Adrenal gland (tissue), 12 donors: ENCODE measurements around the gene CDC6. TPM values are rescaled to one million over a fixed set of nuclear protein-coding genes. Genes with fewer than 3 reads are reported as not detected.
A peak's percentile ranks its signal among the peaks of the same experiment; 100 is the strongest.

ENCODE experiments used
- DNase-seq, 7 donors: peaks; one replicate each; pipeline ENCODE4 v3.0.0-alpha.2; 2019 to 2020
- H3K27ac ChIP-seq, 5 donors: fragments of 200-600 bp; sonication (generic) in 4 of 5; 1 replicate in 3 of 5; 2 replicates in 2 of 5; pipeline versions ENCODE4 v1.5.1 to v1.8.0; 2016 to 2020; ENCODE audit warnings: mild to moderate bottlenecking in 1 of 5
- H3K27me3 ChIP-seq: fragments of 200-600 bp; 2 replicates; pipeline ENCODE4 v1.8.0; 2021
- H3K36me3 ChIP-seq, 2 donors: fragments of 200-600 bp; replicated peaks in 1 of 2; 1 replicate in 1 of 2; 2 replicates in 1 of 2; pipeline versions ENCODE4 v1.5.1 to v1.8.0; 2018 to 2022
- H3K4me1 ChIP-seq, 2 donors: fragments of 200-600 bp; replicated peaks in 1 of 2; 1 replicate in 1 of 2; 2 replicates in 1 of 2; pipeline versions ENCODE4 v1.5.1 to v1.8.0; 2018 to 2021
- H3K4me3 ChIP-seq, 4 donors: fragments of 200-600 bp; sonication (generic) in 3 of 4; one replicate each; pipeline ENCODE4 v1.5.1; 2016 to 2018
- H3K9me3 ChIP-seq, 3 donors: fragments of 200-600 bp; sonication (generic) in 1 of 3; replicated peaks in 1 of 3; 1 replicate in 2 of 3; 2 replicates in 1 of 3; pipeline versions ENCODE4 v1.5.1 to v1.8.0; 2016 to 2021
- CTCF ChIP-seq, 6 experiments: fragments of 450-650 bp in 4 of 6; fragments of 200-600 bp in 2 of 6; sonication (generic) in 1 of 6; IDR thresholded peaks; 1 replicate in 5 of 6; 2 replicates in 1 of 6; pipeline versions ENCODE4 v1.5.1 to v1.8.0; 2016 to 2021; ENCODE audit warnings: antibody characterized with exemption in 6 of 6, mild to moderate bottlenecking in 2 of 6, moderate library complexity in 1 of 6
- POLR2A ChIP-seq, 2 donors: fragments of 450-650 bp; IDR thresholded peaks; one replicate each; pipeline ENCODE4 v1.6.1; 2017; ENCODE audit warnings: antibody characterized with exemption in 2 of 2, mild to moderate bottlenecking in 2 of 2, moderate library complexity in 1 of 2
- WGBS, 4 donors: extraction: QIAGEN DNeasy Blood & Tissue Kit in 2 of 4; methylation state at CpG; one replicate each; pipeline versions ENCODE4 v1.1.5 to v1.1.7; 2013 to 2017; 5-methylcytosine and 5-hydroxymethylcytosine counted together
- intact Hi-C, 2 donors: fragments of 100-400 bp; cut with DNase I; formaldehyde crosslinking; loops; one replicate each; pipeline versions ENCODE4 v1.14.1 to v1.15.0; 2022 to 2023
- polyA plus RNA-seq, 3 donors: library from polyadenylated mRNA; stranded (reverse); fragments of 200-250 nt in 2 of 3; fragments of 350-450 nt in 1 of 3; fragmentation: Illumina TruSeq in 1 of 3; extraction: RNeasy Lipid Tissue Mini Kit (QIAGEN cat#74804) in 1 of 3; gene quantifications; one replicate each; pipeline ENCODE4 v1.2.3, GENCODE V29; 2013 to 2014
- total RNA-seq, 9 donors: library from RNA; depleted of rRNA in 4 of 9; stranded (reverse); fragments of >200 nt in 4 of 9; fragments of 120-200 nt in 1 of 9; fragmentation: NEBNext Ultra II Directional in 1 of 9; extraction: Animal tissue kit (Norgen Biotek cat#: 25700) in 1 of 9; gene quantifications; one replicate each; pipeline versions ENCODE4 v1.1.0 to v1.2.4, GENCODE V29; 2013 to 2023
- donor health status: healthy with polysubstance abuse.
- donor health status: Bipolar disorder and iron deficiency.
- donor health status: DM: yes; HTN: yes; CAD: no.
- donor health status: DM: no; HTN: no; CAD: no.
- donor health status: DM: no; HTN: no; CAD: no.
- donor health status: DM: yes; HTN: yes; CAD: no.

The CDC6 gene
- total and polyA plus RNA-seq, 12 donors: 0.69 to 31.3 (median 2.5) TPM

- Histone ChIP-seq H3K9me3 (no peaks in the 10 kb centered on the region), H3K27me3 (no peaks in the 10 kb centered on the region), H3K27ac (peak overlapping the region in 3 of 5 donors; percentile 1 to 100 (median 72)), H3K4me3 (no peak overlapping the region), H3K4me1 (peaks cover 35 to 65% of the 10 kb centered on the region in 2 donors), H3K36me3 (peaks cover 0 to 46% of the 10 kb centered on the region in 2 donors)
- intact Hi-C loops: loop anchor here (2.0 to 10.0 kb wide), 3 partner anchors 41 to 157 kb away; no protein-coding TSS in a partner anchor
- peak in 4 of 7 donors; percentile 24 to 67 (median 30) for DNase-seq
- 75 to 86% (median 83%) methylated on average over 17 to 27 of the region's 27 CpGs for WGBS, 4 donors
- no peak for TF ChIP-seq POLR2A (IDR thresholded peaks at IDR 0.05)
- TF ChIP-seq CTCF (IDR thresholded peaks at IDR 0.05): no peak
Measured at GRCh38 chr17:40351359-40352236, 63.9 kb downstream of the CDC6 start.

- 54 to 63% (median 61%) methylated on average over 6 to 7 of the region's 7 CpGs for WGBS, 4 donors
- Histone ChIP-seq H3K36me3 (peaks cover 0 to 46% of the 10 kb centered on the region in 2 donors), H3K27ac (peak overlapping the region in 3 of 5 donors; percentile 1 to 100 (median 72)), H3K4me1 (peaks cover 28 to 57% of the 10 kb centered on the region in 2 donors), H3K27me3 (no peaks in the 10 kb centered on the region), H3K4me3 (no peak overlapping the region), H3K9me3 (no peaks in the 10 kb centered on the region)
- no peak for TF ChIP-seq POLR2A (IDR thresholded peaks at IDR 0.05)
- TF ChIP-seq CTCF (IDR thresholded peaks at IDR 0.05): no peak
- DNase-seq: peak in 5 of 7 donors; percentile 23 to 66 (median 32)
- intact Hi-C loops: loop anchor here (2.0 to 10.0 kb wide), 3 partner anchors 42 to 158 kb away; no protein-coding TSS in a partner anchor
Measured at GRCh38 chr17:40352237-40352778, 64.6 kb downstream of the CDC6 start.

- Histone ChIP-seq H3K9me3 (no peaks in the 10 kb centered on the region), H3K27ac (peak overlapping the region in 2 of 5 donors; percentile 72 to 100), H3K4me1 (peaks cover 22 to 52% of the 10 kb centered on the region in 2 donors), H3K4me3 (no peak overlapping the region), H3K36me3 (peaks cover 0 to 46% of the 10 kb centered on the region in 2 donors), H3K27me3 (no peaks in the 10 kb centered on the region)
- WGBS, 4 donors: 68 to 81% (median 75%) methylated on average over 9 of the region's 9 CpGs
- DNase-seq: peak in 2 of 7 donors; percentile 32 to 62
- intact Hi-C loops: loop anchor here (2.0 to 10.0 kb wide), 3 partner anchors 42 to 158 kb away; no protein-coding TSS in a partner anchor
- TF ChIP-seq CTCF (IDR thresholded peaks at IDR 0.05) (no peak), POLR2A (IDR thresholded peaks at IDR 0.05) (no peak)
Measured at GRCh38 chr17:40352779-40353394, 65.2 kb downstream of the CDC6 start.

Other genes starting within 250 kb of the CDC6 start
- gene MED24, start 233.5 kb upstream of the CDC6 start, total RNA-seq: 100 to 1,000 TPM in 1 of 9 donors, 10 to 100 TPM in 8; 34.8 to 127 (median 74.2) TPM
- gene MED24, start 233.5 kb upstream of the CDC6 start, polyA plus RNA-seq: 100 to 1,000 TPM in 1 of 3 donors, 10 to 100 TPM in 2; 50.3 to 103 (median 92.9) TPM
- 100 to 1,000 TPM in 3 of 9 donors, 10 to 100 TPM in 6; 39.2 to 110 (median 73.8) TPM for gene THRA, start 224.9 kb upstream of the CDC6 start, total RNA-seq
- 10 to 100 TPM; 41.8 to 62.3 (median 50.9) TPM for gene THRA, start 224.9 kb upstream of the CDC6 start, polyA plus RNA-seq
- 10 to 100 TPM in 8 of 9 donors, 1 to 10 TPM in 1; 3.4 to 69.1 (median 34.4) TPM for gene NR1D1, start 187.3 kb upstream of the CDC6 start, total RNA-seq
- 10 to 100 TPM; 34.5 to 59.0 (median 36.6) TPM for gene NR1D1, start 187.3 kb upstream of the CDC6 start, polyA plus RNA-seq
- gene MSL1, start 165.9 kb upstream of the CDC6 start, total RNA-seq: 100 to 1,000 TPM in 1 of 9 donors, 10 to 100 TPM in 8; 47.8 to 100 (median 68.2) TPM
- gene MSL1, start 165.9 kb upstream of the CDC6 start, polyA plus RNA-seq: 100 to 1,000 TPM in 2 of 3 donors, 10 to 100 TPM in 1; 74.2 to 143 (median 128) TPM
- 10 to 100 TPM; 31.0 to 72.4 (median 60.9) TPM for gene CASC3, start 147.3 kb upstream of the CDC6 start, total RNA-seq
- gene CASC3, start 147.3 kb upstream of the CDC6 start, polyA plus RNA-seq: 10 to 100 TPM; 36.2 to 65.1 (median 57.5) TPM
- gene RAPGEFL1, start 110.4 kb upstream of the CDC6 start, total RNA-seq: 1 to 10 TPM in 8 of 9 donors, under 1 TPM in 1; 0.24 to 5.7 (median 3.7) TPM
- 10 to 100 TPM in 1 of 3 donors, 1 to 10 TPM in 2; 1.7 to 18.5 (median 7.3) TPM for gene RAPGEFL1, start 110.4 kb upstream of the CDC6 start, polyA plus RNA-seq
- 10 to 100 TPM in 7 of 9 donors, 1 to 10 TPM in 2; 5.2 to 30.2 (median 17.4) TPM for gene WIPF2, start 68.6 kb upstream of the CDC6 start, total RNA-seq
- gene WIPF2, start 68.6 kb upstream of the CDC6 start, polyA plus RNA-seq: 10 to 100 TPM in 2 of 3 donors, 1 to 10 TPM in 1; 5.7 to 17.8 (median 13.0) TPM
- 10 to 100 TPM in 8 of 9 donors, 1 to 10 TPM in 1; 4.7 to 51.8 (median 33.0) TPM for gene RARA, start 21.3 kb downstream of the CDC6 start, total RNA-seq
- 10 to 100 TPM; 12.7 to 58.2 (median 26.8) TPM for gene RARA, start 21.3 kb downstream of the CDC6 start, polyA plus RNA-seq
- gene GJD3, start 76.9 kb downstream of the CDC6 start, total RNA-seq: 1 to 10 TPM in 8 of 9 donors, under 1 TPM in 1; 0.44 to 8.7 (median 1.9) TPM
- not detected for gene GJD3, start 76.9 kb downstream of the CDC6 start, polyA plus RNA-seq
- gene TOP2A, start 130.0 kb downstream of the CDC6 start, total RNA-seq: 10 to 100 TPM in 1 of 9 donors, 1 to 10 TPM in 8; 1.9 to 51.1 (median 4.0) TPM
- gene TOP2A, start 130.0 kb downstream of the CDC6 start, polyA plus RNA-seq: 1 to 10 TPM in 2 of 3 donors, under 1 TPM in 1; 0.32 to 3.9 (median 1.2) TPM
- 100 to 1,000 TPM in 8 of 9 donors, 10 to 100 TPM in 1; 21.4 to 458 (median 235) TPM for gene IGFBP4, start 155.6 kb downstream of the CDC6 start, total RNA-seq
- gene IGFBP4, start 155.6 kb downstream of the CDC6 start, polyA plus RNA-seq: 100 to 1,000 TPM; 126 to 335 (median 276) TPM
- gene TNS4, start 213.7 kb downstream of the CDC6 start, total RNA-seq: under 1 TPM in 3 of 9 donors, not detected in 6; 0.11 to 0.32 (median 0.14) TPM
- under 1 TPM in 2 of 3 donors, not detected in 1; 0.07 to 0.08 TPM for gene TNS4, start 213.7 kb downstream of the CDC6 start, polyA plus RNA-seq